GM23248 (cell line): ENCODE results near the gene TRPC4. TPM values are rescaled to one million over a fixed set of nuclear protein-coding genes. Genes with fewer than 3 reads are reported as not detected.
"Not testable (repeated sequence)": the region's sequence is repeated elsewhere in the genome, so short reads cannot be mapped to it uniquely, and the experiment has no call there.

Experiments
- DNase-seq: peaks from one replicate; pipeline ENCODE4 v3.0.0-alpha.2; 2015
- H2AFZ ChIP-seq: fragments of 200-600 bp; sonication (generic); 2 replicates; pipeline ENCODE4 v1.6.1; 2016; ENCODE audit warnings: antibody characterized with exemption
- H3F3A ChIP-seq: fragments of 200-600 bp; sonication (generic); 2 replicates; pipeline ENCODE4 v1.6.1; 2016; ENCODE audit warnings: mild to moderate bottlenecking, antibody characterized with exemption, mixed run types; ENCODE audit not compliant: insufficient read depth
- H3K27ac ChIP-seq: fragments of 200-600 bp; sonication (generic); 2 replicates; pipeline ENCODE4 v1.5.1; 2016; ENCODE audit warnings: mild to moderate bottlenecking
- H3K27me3 ChIP-seq: fragments of 200-600 bp; sonication (generic); replicated peaks from 2 replicates; pipeline ENCODE4 v1.6.1; 2016; ENCODE audit warnings: mild to moderate bottlenecking; ENCODE audit not compliant: insufficient read depth
- H3K36me3 ChIP-seq: fragments of 200-600 bp; sonication (generic); 2 replicates; pipeline ENCODE4 v1.6.1; 2016; ENCODE audit warnings: low read depth, mild to moderate bottlenecking
- H3K4me1 ChIP-seq: fragments of 200-600 bp; sonication (generic); 2 replicates; pipeline ENCODE4 v1.6.1; 2016; ENCODE audit warnings: mild to moderate bottlenecking; ENCODE audit not compliant: insufficient read depth
- H3K4me2 ChIP-seq: fragments of 200-600 bp; sonication (generic); one replicate; pipeline ENCODE4 v1.6.1; 2016; ENCODE audit warnings: mild to moderate bottlenecking; ENCODE audit not compliant: unreplicated experiment
- H3K4me3 ChIP-seq: fragments of 200-600 bp; sonication (generic); 2 replicates; pipeline ENCODE4 v1.5.1; 2016; ENCODE audit warnings: mild to moderate bottlenecking
- H3K79me2 ChIP-seq: fragments of 200-600 bp; sonication (generic); 2 replicates; pipeline ENCODE4 v1.6.1; 2016; ENCODE audit warnings: mild to moderate bottlenecking; ENCODE audit not compliant: insufficient read depth
- H3K9ac ChIP-seq: fragments of 200-600 bp; sonication (generic); 2 replicates; pipeline ENCODE4 v1.6.1; 2016; ENCODE audit warnings: mild to moderate bottlenecking
- H3K9me2 ChIP-seq: fragments of 200-600 bp; sonication (generic); 2 replicates; pipeline ENCODE4 v1.6.1; 2016; ENCODE audit warnings: mixed run types, mild to moderate bottlenecking, moderate library complexity; ENCODE audit not compliant: insufficient read depth
- H3K9me3 ChIP-seq: fragments of 200-600 bp; sonication (generic); one replicate; pipeline ENCODE4 v1.6.1; 2017; ENCODE audit warnings: low read depth
- H4K20me1 ChIP-seq: fragments of 200-600 bp; sonication (generic); 2 replicates; pipeline ENCODE4 v1.6.0; 2016; ENCODE audit not compliant: insufficient read depth
- EZH2 ChIP-seq: fragments of 200-600 bp; sonication (generic); IDR thresholded peaks from 2 replicates; pipeline ENCODE4 v1.6.1; 2018; ENCODE audit warnings: antibody characterized with exemption, mild to moderate bottlenecking; ENCODE audit not compliant: insufficient read depth, poor library complexity, severe bottlenecking
- EZH2phosphoT487 ChIP-seq: fragments of 200-600 bp; sonication (generic); IDR thresholded peaks from 2 replicates; pipeline ENCODE4 v1.6.1; 2018; ENCODE audit warnings: antibody characterized with exemption, moderate library complexity, mild to moderate bottlenecking, low read depth; ENCODE audit not compliant: insufficient read depth
- WGBS, 2 experiments: methylation state at CpG; one replicate each; pipeline ENCODE4 v1.1.6; 2015 to 2017; ENCODE audit warnings: low lambda C conversion rate in 2 of 2, low coverage in 1 of 2; ENCODE audit errors: missing lambda C conversion rate in 2 of 2; 5-methylcytosine and 5-hydroxymethylcytosine counted together
- in situ Hi-C: fragments of 300-500 bp; cut with MboI; formaldehyde crosslinking; loops from 2 replicates; pipeline ENCODE4 v1.15.0; 2020
- polyA plus RNA-seq: library from polyadenylated mRNA; unstranded; fragments of >200 nt; fragmentation: Nextera tagmentation; extraction: Ambion mirVana; gene quantifications from 2 replicates; pipeline ENCODE4 v1.2.1, GENCODE V29; 2016
- small RNA-seq: library from RNA; depleted of rRNA; stranded (forward); fragments of <200 nt; gene quantifications from one replicate; pipeline ENCODE3, GENCODE V24; 2014; ENCODE audit warnings: low read depth, low replicate concordance
- total RNA-seq: library from RNA; depleted of rRNA; stranded (reverse); fragments of >200 nt; shearing (Covaris generic); gene quantifications from 2 replicates; pipeline ENCODE4 v1.2.3, GENCODE V29; 2014

TRPC4 gene
- total and polyA plus RNA-seq, 2 experiments from 2014 or later: 6.7 to 10.5 TPM

GRCh38 chr13:37596805-37597204 is 272.8 kb downstream of the TRPC4 start:
- TF ChIP-seq EZH2 (no peak), EZH2phosphoT487 (no peak)
- H3K27me3 ChIP-seq: no peaks in the 10 kb centered on the region
- no peaks in the 10 kb centered on the region for H3K36me3 ChIP-seq
- H3K9me2 ChIP-seq: no peaks in the 10 kb centered on the region
- no peak for DNase-seq
- H3F3A ChIP-seq: peaks cover 3% of the 10 kb centered on the region
- H3K79me2 ChIP-seq: 0 out of 2 replicates have a peak, but pooled peaks cover 9% of the 10 kb centered on the region
- WGBS, 2 experiments: 30 to 36% methylated on average over 3 of the region's 3 CpGs
- peaks cover 9% of the 10 kb centered on the region for H3K4me1 ChIP-seq
- peak overlapping the region; percentile 77 for H3K4me2 ChIP-seq
- in situ Hi-C loops: no loop called here
- H3K9ac ChIP-seq: peak overlapping the region; percentile 61
- H4K20me1 ChIP-seq: no peaks in the 10 kb centered on the region
- H3K4me3 ChIP-seq: peak overlapping the region; percentile 68
- H2AFZ ChIP-seq: peak overlapping the region; percentile 62
- no peaks in the 10 kb centered on the region for H3K9me3 ChIP-seq
- 0 out of 2 replicates have a peak overlapping the region, but pooled peaks have one; percentile 3 for H3K27ac ChIP-seq

- in situ Hi-C loops: no loop called here
- Histone ChIP-seq H3K4me3 (no peak overlapping the region), H3K79me2 (0 out of 2 replicates have a peak, but pooled peaks cover 9% of the 10 kb centered on the region), H3F3A (peaks cover 3% of the 10 kb centered on the region), H3K4me1 (peaks cover 9% of the 10 kb centered on the region), H3K27ac (no peak overlapping the region), H3K36me3 (no peaks in the 10 kb centered on the region), H3K9me2 (no peaks in the 10 kb centered on the region), H2AFZ (peak overlapping the region; percentile 1; the same call in 1 of the 2 replicates), H3K27me3 (no peaks in the 10 kb centered on the region), H4K20me1 (no peaks in the 10 kb centered on the region), H3K9ac (no peak overlapping the region), H3K9me3 (no peaks in the 10 kb centered on the region), H3K4me2 (peak overlapping the region; percentile 14)
- peak; percentile 59 for DNase-seq
- no peak for TF ChIP-seq EZH2
- no peak for TF ChIP-seq EZH2phosphoT487
Measured at GRCh38 chr13:37595162-37595561, 274.4 kb downstream of the TRPC4 start.

- Histone ChIP-seq H3K27me3 (no peaks in the 10 kb centered on the region), H3K79me2 (0 out of 2 replicates have a peak, but pooled peaks cover 9% of the 10 kb centered on the region), H3F3A (peaks cover 3% of the 10 kb centered on the region), H3K4me2 (no peak overlapping the region), H3K36me3 (no peaks in the 10 kb centered on the region), H2AFZ (peak overlapping the region; percentile 5; the same call in 1 of the 2 replicates), H3K27ac (no peak overlapping the region), H3K9me2 (no peaks in the 10 kb centered on the region), H3K9ac (no peak overlapping the region), H3K4me1 (peaks cover 9% of the 10 kb centered on the region), H3K4me3 (no peak overlapping the region), H4K20me1 (no peaks in the 10 kb centered on the region), H3K9me3 (no peaks in the 10 kb centered on the region)
- DNase-seq: no peak
- in situ Hi-C loops: no loop called here
- no peak for TF ChIP-seq EZH2phosphoT487
- no peak for TF ChIP-seq EZH2
- whole genome bisulfite sequencing, 2 experiments: 49 to 51% methylated on average over 2 of the region's 2 CpGs
Measured at GRCh38 chr13:37594550-37594949, 275.0 kb downstream of the TRPC4 start.

GRCh38 chr13:37589381-37589780 is 280.2 kb downstream of the TRPC4 start:
- WGBS, 2 experiments: 95 to 99% methylated on average over 4 of the region's 4 CpGs
- H3F3A ChIP-seq, H3K36me3 ChIP-seq, H3K9ac ChIP-seq, H3K27me3 ChIP-seq, H2AFZ ChIP-seq, H3K9me2 ChIP-seq, H3K4me1 ChIP-seq, H3K9me3 ChIP-seq, in situ Hi-C loops, H3K79me2 ChIP-seq, H3K4me2 ChIP-seq, H3K27ac ChIP-seq, H3K4me3 ChIP-seq, H4K20me1 ChIP-seq: not testable (repeated sequence)
- DNase-seq: peak; percentile 20

GRCh38 chr13:37587236-37587635 is 282.3 kb downstream of the TRPC4 start:
- Histone ChIP-seq H3K79me2 (no peaks in the 10 kb centered on the region), H3K9me2 (no peaks in the 10 kb centered on the region), H3K27ac (no peak overlapping the region), H4K20me1 (no peaks in the 10 kb centered on the region), H2AFZ (no peak overlapping the region), H3K9ac (no peak overlapping the region), H3K36me3 (peaks cover 8% of the 10 kb centered on the region; the same call in 1 of the 2 replicates), H3K9me3 (no peaks in the 10 kb centered on the region), H3K4me1 (no peaks in the 10 kb centered on the region), H3K4me2 (no peak overlapping the region), H3K27me3 (no peaks in the 10 kb centered on the region), H3F3A (no peaks in the 10 kb centered on the region), H3K4me3 (no peak overlapping the region)
- 73 to 74% methylated on average over 2 of the region's 2 CpGs for WGBS, 2 experiments
- TF ChIP-seq EZH2phosphoT487: no peak
- no peak for TF ChIP-seq EZH2
- DNase-seq: no peak
- in situ Hi-C loops: no loop called here

Small RNA genes lying within 50 kb of the gene (small RNA-seq; reads per million reads assigned to genes)
- gene RNA5SP26: not detected
